Suprapubic skin (tissue), 4 donors: ENCODE results near the gene ZNF883. TPM values are rescaled to one million over a fixed set of nuclear protein-coding genes. Genes with fewer than 3 reads are reported as not detected.

ENCODE experiments used
- DNase-seq, 2 donors: peaks; one replicate each; pipeline ENCODE4 v3.0.0-alpha.2; 2019; ENCODE audit warnings: low spot score in 2 of 2
- H3K27ac ChIP-seq: fragments of 200-600 bp; sonication (generic); one replicate; pipeline ENCODE4 v1.5.1; 2019
- H3K27me3 ChIP-seq: fragments of 200-600 bp; sonication (generic); one replicate; pipeline ENCODE4 v1.5.1; 2019
- H3K36me3 ChIP-seq: fragments of 200-600 bp; sonication (generic); one replicate; pipeline ENCODE4 v1.5.1; 2019
- H3K4me1 ChIP-seq: fragments of 200-600 bp; sonication (generic); one replicate; pipeline ENCODE4 v1.5.1; 2019
- H3K4me3 ChIP-seq: fragments of 200-600 bp; sonication (generic); one replicate; pipeline ENCODE4 v1.5.1; 2019; ENCODE audit warnings: mild to moderate bottlenecking
- H3K9me3 ChIP-seq: fragments of 200-600 bp; sonication (generic); one replicate; pipeline ENCODE4 v1.5.1; 2019
- CTCF ChIP-seq, 2 donors: fragments of 200-600 bp in 1 of 2; fragments of 450-650 bp in 1 of 2; sonication (generic) in 1 of 2; IDR thresholded peaks; one replicate each; pipeline ENCODE4 v1.5.1; 2016 to 2019; ENCODE audit warnings: antibody characterized with exemption in 2 of 2, mild to moderate bottlenecking in 1 of 2, moderate library complexity in 1 of 2
- EP300 ChIP-seq: sonication (generic); formaldehyde crosslinking; IDR thresholded peaks from one replicate; pipeline ENCODE4 v1.6.1; 2017; ENCODE audit warnings: antibody characterized with exemption
- POLR2A ChIP-seq, 2 donors: fragments of 450-650 bp; IDR thresholded peaks; one replicate each; pipeline ENCODE4 v1.6.1; 2017; ENCODE audit warnings: antibody characterized with exemption in 2 of 2, mild to moderate bottlenecking in 2 of 2, moderate library complexity in 2 of 2
- POLR2AphosphoS5 ChIP-seq, 3 donors: sonication (generic); formaldehyde crosslinking; IDR thresholded peaks; one replicate each; pipeline ENCODE4 v1.6.1; 2017; ENCODE audit warnings: antibody characterized with exemption in 3 of 3
- WGBS: methylation state at CpG from one replicate; pipeline ENCODE4 v1.1.5; 2018; 5-methylcytosine and 5-hydroxymethylcytosine counted together
- total RNA-seq, 4 donors: library from RNA; depleted of rRNA; stranded (reverse); fragments of >200 nt; gene quantifications; one replicate each; pipeline ENCODE4 v1.1.0, GENCODE V29; 2016

ZNF883 gene
- total RNA-seq, 4 donors from 2014 or later, result 0.31 to 2.9 (median 0.97) TPM; not detected in 1

GRCh38 chr9:112917987-112918362 is 94.0 kb downstream of the ZNF883 start:
- Histone ChIP-seq H3K27ac (no peak overlapping the region), H3K27me3 (no peaks in the 10 kb centered on the region), H3K4me1 (no peaks in the 10 kb centered on the region), H3K4me3 (no peak overlapping the region), H3K36me3 (no peaks in the 10 kb centered on the region), H3K9me3 (no peaks in the 10 kb centered on the region)
- DNase-seq, result no peak
- 50% methylated on average over 1 of the region's 1 CpG for WGBS
- TF ChIP-seq EP300 (no peak), CTCF (IDR thresholded peaks at IDR 0.05) (no peak), POLR2A (IDR thresholded peaks at IDR 0.05) (no peak), POLR2AphosphoS5 (IDR thresholded peaks at IDR 0.05) (no peak)

- WGBS, result 65% methylated on average over 1 of the region's 1 CpG
- Histone ChIP-seq H3K27ac (no peak overlapping the region), H3K4me1 (no peaks in the 10 kb centered on the region), H3K36me3 (no peaks in the 10 kb centered on the region), H3K27me3 (no peaks in the 10 kb centered on the region), H3K4me3 (no peak overlapping the region), H3K9me3 (no peaks in the 10 kb centered on the region)
- no peak for DNase-seq
- TF ChIP-seq CTCF (IDR thresholded peaks at IDR 0.05), result no peak
- TF ChIP-seq POLR2A (IDR thresholded peaks at IDR 0.05), result no peak
- TF ChIP-seq POLR2AphosphoS5 (IDR thresholded peaks at IDR 0.05), result no peak
- no peak for TF ChIP-seq EP300
These were observed 94.7 kb downstream of the ZNF883 start for GRCh38 chr9:112917047-112917986.

- no peaks in the 10 kb centered on the region for H3K4me1 ChIP-seq
- WGBS, result 85% methylated on average over 2 of the region's 2 CpGs
- no peak for DNase-seq
- H3K4me3 ChIP-seq, result no peak overlapping the region
- no peaks in the 10 kb centered on the region for H3K27me3 ChIP-seq
- no peak for TF ChIP-seq CTCF (IDR thresholded peaks at IDR 0.05)
- no peak for TF ChIP-seq POLR2AphosphoS5 (IDR thresholded peaks at IDR 0.05)
- no peak for TF ChIP-seq POLR2A (IDR thresholded peaks at IDR 0.05)
- TF ChIP-seq EP300, result no peak
- no peaks in the 10 kb centered on the region for H3K9me3 ChIP-seq
- no peak overlapping the region for H3K27ac ChIP-seq
- H3K36me3 ChIP-seq, result no peaks in the 10 kb centered on the region
These were observed 97.5 kb downstream of the ZNF883 start for GRCh38 chr9:112914524-112914923.

GRCh38 chr9:112913326-112913725 is 98.7 kb downstream of the ZNF883 start:
- DNase-seq, result no peak
- no peak overlapping the region for H3K27ac ChIP-seq
- H3K36me3 ChIP-seq, result no peaks in the 10 kb centered on the region
- whole genome bisulfite sequencing, result 96% methylated on average over 4 of the region's 4 CpGs
- H3K9me3 ChIP-seq, result no peaks in the 10 kb centered on the region
- H3K4me3 ChIP-seq, result no peak overlapping the region
- TF ChIP-seq POLR2A (IDR thresholded peaks at IDR 0.05) (no peak), EP300 (no peak), POLR2AphosphoS5 (IDR thresholded peaks at IDR 0.05) (no peak)
- no peaks in the 10 kb centered on the region for H3K27me3 ChIP-seq
- no peaks in the 10 kb centered on the region for H3K4me1 ChIP-seq

GRCh38 chr9:112912636-112913035 is 99.4 kb downstream of the ZNF883 start:
- Histone ChIP-seq H3K4me1 (no peaks in the 10 kb centered on the region), H3K27ac (no peak overlapping the region), H3K4me3 (no peak overlapping the region), H3K27me3 (no peaks in the 10 kb centered on the region), H3K9me3 (no peaks in the 10 kb centered on the region), H3K36me3 (no peaks in the 10 kb centered on the region)
- TF ChIP-seq POLR2A (IDR thresholded peaks at IDR 0.05) (no peak), POLR2AphosphoS5 (IDR thresholded peaks at IDR 0.05) (no peak), EP300 (no peak), CTCF (IDR thresholded peaks at IDR 0.05) (no peak)
- DNase-seq, result no peak
- 33% methylated on average over 1 of the region's 3 CpGs for WGBS
